ENCODE results near the gene SLC9A7.
"Not testable (repeated sequence)": the region's sequence is repeated elsewhere in the genome, so short reads cannot be mapped to it uniquely, and the experiment has no call there.

Gene SLC9A7

DNA sequence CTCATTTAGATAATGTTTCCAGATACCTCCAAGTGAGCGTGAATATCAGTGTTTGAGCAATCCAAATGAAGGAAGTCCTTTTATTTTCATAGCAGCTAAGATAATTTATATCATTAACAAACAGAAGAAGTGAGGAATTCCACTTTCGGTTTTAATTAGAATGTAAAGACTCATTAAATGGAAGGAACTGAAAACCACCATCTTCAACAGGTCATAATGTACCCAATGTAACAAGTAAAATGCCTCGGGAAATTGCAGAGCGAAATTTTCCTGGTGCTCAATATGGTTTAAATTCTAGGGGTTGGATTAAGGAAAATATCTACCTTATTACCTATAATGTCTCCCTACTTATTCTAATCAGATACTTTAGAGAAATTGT lies 33.9 kb upstream of the SLC9A7 start:
- DNase-seq = no peak
- H3K36me3 ChIP-seq = no peaks in the 10 kb centered on the region
- H3K9me3 ChIP-seq = no peaks in the 10 kb centered on the region
- TF ChIP-seq, protein P1, sequence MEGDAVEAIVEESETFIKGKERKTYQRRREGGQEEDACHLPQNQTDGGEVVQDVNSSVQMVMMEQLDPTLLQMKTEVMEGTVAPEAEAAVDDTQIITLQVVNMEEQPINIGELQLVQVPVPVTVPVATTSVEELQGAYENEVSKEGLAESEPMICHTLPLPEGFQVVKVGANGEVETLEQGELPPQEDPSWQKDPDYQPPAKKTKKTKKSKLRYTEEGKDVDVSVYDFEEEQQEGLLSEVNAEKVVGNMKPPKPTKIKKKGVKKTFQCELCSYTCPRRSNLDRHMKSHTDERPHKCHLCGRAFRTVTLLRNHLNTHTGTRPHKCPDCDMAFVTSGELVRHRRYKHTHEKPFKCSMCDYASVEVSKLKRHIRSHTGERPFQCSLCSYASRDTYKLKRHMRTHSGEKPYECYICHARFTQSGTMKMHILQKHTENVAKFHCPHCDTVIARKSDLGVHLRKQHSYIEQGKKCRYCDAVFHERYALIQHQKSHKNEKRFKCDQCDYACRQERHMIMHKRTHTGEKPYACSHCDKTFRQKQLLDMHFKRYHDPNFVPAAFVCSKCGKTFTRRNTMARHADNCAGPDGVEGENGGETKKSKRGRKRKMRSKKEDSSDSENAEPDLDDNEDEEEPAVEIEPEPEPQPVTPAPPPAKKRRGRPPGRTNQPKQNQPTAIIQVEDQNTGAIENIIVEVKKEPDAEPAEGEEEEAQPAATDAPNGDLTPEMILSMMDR (IDR thresholded peaks at IDR 0.05) = no peak
- H3K27me3 ChIP-seq = no peaks in the 10 kb centered on the region
- intact Hi-C loops (cut with DNase I; ENCODE audit: low total_unique reads) = no loop called here
- no peak overlapping the region for H3K27ac ChIP-seq
- no peak overlapping the region for H3K4me3 ChIP-seq
- peaks cover 0 to 5% (median 0%) of the 10 kb centered on the region in 4 donors for H3K4me1 ChIP-seq

DNA sequence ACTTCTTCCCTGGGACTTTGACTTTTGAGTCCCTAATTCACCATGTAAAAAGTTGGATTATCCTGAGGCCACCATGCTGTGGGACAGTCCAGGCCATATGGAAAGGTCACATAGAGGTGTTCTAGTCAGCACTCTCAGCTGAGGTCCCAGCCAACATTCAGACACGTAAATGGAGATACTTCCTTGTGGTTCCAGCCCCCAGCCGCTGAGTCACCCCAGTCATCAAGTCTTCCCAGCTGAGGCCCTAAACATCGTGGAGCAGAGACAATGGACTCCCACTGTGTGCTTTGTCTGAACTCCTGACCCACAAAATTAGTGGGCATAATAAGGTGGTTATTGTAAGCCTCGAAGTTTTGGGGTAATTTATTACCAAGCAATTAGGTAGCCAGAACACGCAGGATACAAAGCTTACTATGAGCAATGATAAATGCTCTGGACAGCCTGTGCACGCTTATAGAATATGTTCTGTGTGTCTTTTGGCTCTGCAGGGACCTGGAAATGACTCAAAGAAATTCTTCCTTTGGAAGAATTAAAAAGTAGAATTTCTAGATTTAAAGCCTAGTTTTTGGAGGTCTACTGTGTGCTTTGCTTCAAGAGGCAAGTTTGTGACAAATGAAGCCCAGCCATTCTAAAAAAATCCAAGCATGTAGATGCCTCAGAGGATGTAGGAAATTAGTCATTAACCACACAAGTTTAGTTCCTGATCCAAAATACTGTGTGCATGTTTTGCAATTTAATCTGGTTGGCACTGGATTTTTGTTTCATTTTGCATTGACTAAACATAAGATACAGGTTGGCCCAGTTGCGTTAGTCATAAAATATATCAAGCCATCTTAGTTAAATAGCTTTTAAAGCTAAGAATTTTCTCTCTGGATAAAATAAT lies 33.2 kb upstream of the SLC9A7 start:
- no peaks in the 10 kb centered on the region for H3K36me3 ChIP-seq
- intact Hi-C loops (cut with DNase I; ENCODE audit: low total_unique reads) = no loop called here
- DNase-seq = no peak
- no peaks in the 10 kb centered on the region for H3K27me3 ChIP-seq
- H3K9me3 ChIP-seq = no peaks in the 10 kb centered on the region
- H3K27ac ChIP-seq = peak overlapping the region; percentile 22 to 28
- TF ChIP-seq, protein P1 (IDR thresholded peaks at IDR 0.05) = no peak
- peaks cover 0 to 5% (median 0%) of the 10 kb centered on the region in 4 donors for H3K4me1 ChIP-seq
- no peak overlapping the region for H3K4me3 ChIP-seq

DNA sequence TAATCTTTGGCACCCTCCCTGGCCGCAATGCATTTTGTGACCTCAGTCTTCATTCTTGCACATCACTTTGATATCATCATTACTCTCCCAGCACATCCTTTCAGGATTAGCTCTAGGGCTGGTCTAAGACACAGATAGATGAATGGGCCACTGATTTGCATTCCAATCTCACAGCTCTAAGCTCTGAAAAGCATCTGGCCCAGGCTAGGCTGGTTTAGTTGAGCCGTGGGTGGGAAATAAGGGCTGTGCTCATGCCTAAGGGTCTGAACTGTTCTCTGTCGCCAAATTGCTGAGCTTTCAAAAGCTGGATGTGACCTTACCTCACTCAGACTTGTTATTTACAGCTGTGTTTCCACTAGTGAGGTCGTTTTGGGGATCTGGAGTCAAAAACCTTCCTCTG lies 30.0 kb upstream of the SLC9A7 start:
- peaks cover 0 to 5% (median 0%) of the 10 kb centered on the region in 4 donors for H3K4me1 ChIP-seq
- no peak overlapping the region for H3K27ac ChIP-seq
- H3K27me3 ChIP-seq = no peaks in the 10 kb centered on the region
- H3K4me3 ChIP-seq = no peak overlapping the region
- no peak for DNase-seq
- TF ChIP-seq, protein P1 (IDR thresholded peaks at IDR 0.05) = no peak
- H3K9me3 ChIP-seq = no peaks in the 10 kb centered on the region
- intact Hi-C loops (cut with DNase I; ENCODE audit: low total_unique reads) = no loop called here
- H3K36me3 ChIP-seq = no peaks in the 10 kb centered on the region

DNA sequence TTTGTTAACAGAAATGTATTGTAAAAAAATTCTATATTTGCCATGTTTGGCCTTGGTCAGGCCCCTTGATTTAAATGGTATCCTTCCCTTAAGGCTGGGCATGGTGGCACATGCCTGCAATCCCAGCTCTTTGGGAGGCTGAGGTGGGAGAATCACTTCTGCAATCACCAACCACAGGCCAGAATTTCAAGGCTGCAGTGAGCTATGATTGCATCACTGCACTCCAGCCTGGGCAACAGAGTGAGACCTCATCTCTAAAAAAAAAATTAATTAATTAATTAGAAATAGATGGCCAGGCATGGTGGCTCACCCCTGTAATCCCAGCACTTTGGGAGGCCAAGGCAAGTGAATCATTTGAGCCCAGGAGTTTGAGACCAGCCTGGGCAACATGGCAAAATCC lies 25.5 kb upstream of the SLC9A7 start:
- H3K27me3 ChIP-seq; H3K27ac ChIP-seq; H3K4me1 ChIP-seq; intact Hi-C loops (cut with DNase I; ENCODE audit: low total_unique reads); H3K36me3 ChIP-seq; H3K9me3 ChIP-seq; DNase-seq; H3K4me3 ChIP-seq: not testable (repeated sequence)

DNA sequence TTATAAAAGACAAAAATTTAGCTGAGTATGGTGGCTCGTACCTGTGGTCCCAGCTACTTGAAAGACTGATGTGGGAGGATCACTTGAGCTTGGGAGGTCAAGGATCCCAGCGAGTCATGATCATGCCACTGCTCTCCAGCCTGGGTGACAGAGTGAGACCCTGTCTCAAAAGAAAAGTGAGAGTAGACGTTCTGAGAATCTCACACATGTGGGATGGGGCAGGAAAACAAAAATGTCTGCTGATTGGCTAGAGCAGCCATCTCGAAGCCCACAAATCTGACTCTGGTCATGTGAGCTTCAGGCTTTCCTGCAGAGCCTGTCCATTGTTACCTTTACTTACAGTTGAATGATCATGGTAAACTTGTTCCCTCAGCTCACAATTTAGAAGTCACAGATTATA lies 23.1 kb upstream of the SLC9A7 start:
- Histone ChIP-seq H3K4me1 (no peaks in the 10 kb centered on the region), H3K9me3 (no peaks in the 10 kb centered on the region), H3K27me3 (no peaks in the 10 kb centered on the region), H3K4me3 (no peak overlapping the region), H3K36me3 (no peaks in the 10 kb centered on the region), H3K27ac (no peak overlapping the region)
- intact Hi-C loops (cut with DNase I; ENCODE audit: low total_unique reads) = no loop called here
- DNase-seq = no peak
- TF ChIP-seq, protein P1 (IDR thresholded peaks at IDR 0.05) = no peak

DNA sequence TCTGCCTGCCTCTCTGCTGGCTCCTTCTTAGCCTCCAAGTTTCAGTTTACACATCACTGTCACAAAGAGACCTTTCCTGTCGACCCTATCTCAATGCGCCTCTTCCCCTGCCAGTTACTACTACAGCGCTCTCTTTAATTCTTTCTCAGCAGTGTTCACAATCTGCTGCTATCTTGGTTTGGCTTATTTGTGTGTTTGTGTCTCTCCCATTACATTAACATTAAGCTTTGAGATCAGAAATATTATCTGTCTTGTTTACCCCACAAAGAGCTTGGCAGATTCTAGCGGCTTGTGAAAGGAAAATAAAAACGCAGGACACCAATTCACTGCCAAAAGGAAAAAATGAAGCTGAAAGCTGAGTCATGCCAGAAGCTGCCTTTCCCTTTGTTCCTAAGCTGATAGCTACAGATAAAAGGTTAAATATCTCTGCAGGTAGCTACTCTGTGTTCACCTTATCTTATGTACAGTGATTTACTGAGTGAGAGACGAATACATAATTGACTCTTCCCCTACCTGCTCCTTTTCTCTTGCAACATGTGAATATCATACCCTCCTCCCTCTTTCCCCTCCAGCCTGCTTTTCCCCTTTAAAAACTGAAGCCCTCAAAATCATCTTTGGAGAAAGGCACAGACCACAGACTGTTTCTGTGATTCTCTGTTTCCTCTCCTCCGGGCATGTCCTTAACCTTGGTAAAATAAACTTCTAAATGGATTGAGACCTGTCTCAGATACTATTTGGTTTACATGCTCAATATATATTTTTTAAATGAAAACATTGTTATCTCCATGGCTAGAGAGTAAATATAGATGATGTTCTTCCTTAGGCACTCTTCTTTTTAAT lies 19.3 kb upstream of the SLC9A7 start:
- no peaks in the 10 kb centered on the region for H3K36me3 ChIP-seq
- H3K4me3 ChIP-seq = no peak overlapping the region
- DNase-seq = no peak
- no peaks in the 10 kb centered on the region for H3K27me3 ChIP-seq
- H3K9me3 ChIP-seq = no peaks in the 10 kb centered on the region
- TF ChIP-seq, protein P1 (IDR thresholded peaks at IDR 0.05) = no peak
- H3K4me1 ChIP-seq = no peaks in the 10 kb centered on the region
- intact Hi-C loops (cut with DNase I; ENCODE audit: low total_unique reads) = no loop called here
- H3K27ac ChIP-seq = no peak overlapping the region
